Transverse colon (tissue), 4 donors: Measurements from ENCODE around the gene RNF17. TPM values are rescaled to one million over a fixed set of nuclear protein-coding genes. Genes with fewer than 3 reads are reported as not detected.

Experiments
- DNase-seq: peaks from one replicate; pipeline ENCODE4 v3.0.0-alpha.2; 2019
- H3K27ac ChIP-seq, 4 donors: fragments of 200-600 bp; sonication (generic); 2 replicates each; pipeline ENCODE4 v1.5.1; 2016 to 2018; ENCODE audit warnings: inconsistent platforms in 4 of 4
- H3K27me3 ChIP-seq: fragments of 200-600 bp; sonication (generic); 2 replicates; pipeline ENCODE4 v1.5.1; 2017; ENCODE audit warnings: inconsistent platforms
- H3K36me3 ChIP-seq, 4 donors: fragments of 200-600 bp; sonication (generic); 2 replicates each; pipeline ENCODE4 v1.5.1; 2017 to 2019; ENCODE audit warnings: inconsistent platforms in 4 of 4
- H3K4me1 ChIP-seq, 4 donors: fragments of 200-600 bp; sonication (generic); 2 replicates each; pipeline ENCODE4 v1.5.1; 2017 to 2020; ENCODE audit warnings: inconsistent platforms in 4 of 4
- H3K4me3 ChIP-seq, 4 donors: fragments of 200-600 bp; sonication (generic); 1 replicate in 1 of 4; 2 replicates in 3 of 4; pipeline versions ENCODE4 v1.5.1 to v1.6.1; 2017 to 2019; ENCODE audit warnings: inconsistent platforms in 4 of 4
- H3K9me3 ChIP-seq, 2 donors: fragments of 200-600 bp; sonication (generic); 2 replicates each; pipeline ENCODE4 v1.5.1; 2017 to 2019; ENCODE audit warnings: inconsistent platforms in 2 of 2
- EP300 ChIP-seq: sonication (generic); formaldehyde crosslinking; IDR thresholded peaks from one replicate; pipeline ENCODE4 v1.6.1; 2017; ENCODE audit warnings: antibody characterized with exemption, low read depth
- POLR2A ChIP-seq: fragments of 450-650 bp; IDR thresholded peaks from one replicate; pipeline ENCODE4 v1.6.1; 2016; ENCODE audit warnings: antibody characterized with exemption, mild to moderate bottlenecking, moderate library complexity
- POLR2AphosphoS5 ChIP-seq, 3 donors: sonication (generic); formaldehyde crosslinking; IDR thresholded peaks; one replicate each; pipeline ENCODE4 v1.6.1; 2016; ENCODE audit warnings: antibody characterized with exemption in 3 of 3
- WGBS, 2 donors: methylation state at CpG; one replicate each; pipeline ENCODE4 v1.1.5; 2018; ENCODE audit warnings: low coverage in 1 of 2; 5-methylcytosine and 5-hydroxymethylcytosine counted together
- in situ Hi-C, 4 donors: fragments of 200-750 bp; cut with MboI; loops; one replicate each; pipeline versions ENCODE4 v1.15.0 to v1.15.1; 2017; ENCODE audit warnings: low sequenced_read_pairs in 3 of 4, low pct_ligation_motif_present in 1 of 4, low pct_unique_long_range_greater_than_20kb in 1 of 4
- intact Hi-C: fragments of 100-400 bp; cut with DNase I; formaldehyde crosslinking; loops from one replicate; pipeline ENCODE4 v1.15.1; 2023; ENCODE audit warnings: low total_unique reads
- total RNA-seq, 4 donors: library from RNA; depleted of rRNA; stranded (reverse); fragments of >200 nt; gene quantifications; one replicate each; pipeline ENCODE4 v1.1.0, GENCODE V29; 2016
- TF ChIP-seq, protein P1 (sequence below), 5 experiments: fragments of 200-600 bp in 3 of 5; fragments of 450-650 bp in 2 of 5; sonication (generic) in 3 of 5; IDR thresholded peaks; 1 replicate in 2 of 5; 2 replicates in 3 of 5; pipeline ENCODE4 v1.5.1; 2016 to 2017; ENCODE audit warnings: antibody characterized with exemption in 5 of 5, inconsistent platforms in 3 of 5, mild to moderate bottlenecking in 2 of 5, moderate library complexity in 1 of 5

The RNF17 gene
- total RNA-seq, 4 donors from 2014 or later, result not detected

DNA sequence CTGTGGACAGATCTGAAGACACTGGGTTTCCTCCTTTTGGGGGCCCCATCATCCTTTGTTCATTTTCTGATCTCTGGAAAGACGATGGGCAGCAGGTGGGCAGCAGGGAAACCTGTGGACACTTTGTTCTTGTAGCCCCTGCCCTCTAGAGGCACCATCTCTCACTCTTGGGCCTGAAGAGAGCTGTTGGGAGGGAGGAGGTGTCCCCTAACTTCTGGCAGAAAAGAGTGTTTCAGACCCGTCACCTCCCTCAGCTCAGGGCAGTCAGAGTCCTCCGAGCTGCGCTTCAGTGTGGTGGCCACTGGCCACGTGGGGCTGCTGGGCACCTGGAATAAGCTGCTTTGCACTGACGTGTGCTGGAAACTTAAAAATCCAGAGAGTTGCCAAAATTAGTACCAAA lies 26.9 kb upstream of the RNF17 start:
- no peaks in the 10 kb centered on the region for H3K9me3 ChIP-seq
- 71 to 87% methylated on average over 1 to 6 of the region's 6 CpGs for WGBS, 2 donors
- intact Hi-C loops (no loop called here), in situ Hi-C loops (no loop called here)
- no peak overlapping the region for H3K27ac ChIP-seq
- H3K4me1 ChIP-seq, result no peaks in the 10 kb centered on the region
- TF ChIP-seq POLR2AphosphoS5 (IDR thresholded peaks at IDR 0.05) (no peak), POLR2A (no peak), EP300 (no peak)
- TF ChIP-seq, protein P1, sequence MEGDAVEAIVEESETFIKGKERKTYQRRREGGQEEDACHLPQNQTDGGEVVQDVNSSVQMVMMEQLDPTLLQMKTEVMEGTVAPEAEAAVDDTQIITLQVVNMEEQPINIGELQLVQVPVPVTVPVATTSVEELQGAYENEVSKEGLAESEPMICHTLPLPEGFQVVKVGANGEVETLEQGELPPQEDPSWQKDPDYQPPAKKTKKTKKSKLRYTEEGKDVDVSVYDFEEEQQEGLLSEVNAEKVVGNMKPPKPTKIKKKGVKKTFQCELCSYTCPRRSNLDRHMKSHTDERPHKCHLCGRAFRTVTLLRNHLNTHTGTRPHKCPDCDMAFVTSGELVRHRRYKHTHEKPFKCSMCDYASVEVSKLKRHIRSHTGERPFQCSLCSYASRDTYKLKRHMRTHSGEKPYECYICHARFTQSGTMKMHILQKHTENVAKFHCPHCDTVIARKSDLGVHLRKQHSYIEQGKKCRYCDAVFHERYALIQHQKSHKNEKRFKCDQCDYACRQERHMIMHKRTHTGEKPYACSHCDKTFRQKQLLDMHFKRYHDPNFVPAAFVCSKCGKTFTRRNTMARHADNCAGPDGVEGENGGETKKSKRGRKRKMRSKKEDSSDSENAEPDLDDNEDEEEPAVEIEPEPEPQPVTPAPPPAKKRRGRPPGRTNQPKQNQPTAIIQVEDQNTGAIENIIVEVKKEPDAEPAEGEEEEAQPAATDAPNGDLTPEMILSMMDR (IDR thresholded peaks at IDR 0.05), result no peak
- no peak for DNase-seq
- no peak overlapping the region for H3K4me3 ChIP-seq
- H3K36me3 ChIP-seq, result no peaks in the 10 kb centered on the region
- H3K27me3 ChIP-seq, result no peaks in the 10 kb centered on the region

DNA sequence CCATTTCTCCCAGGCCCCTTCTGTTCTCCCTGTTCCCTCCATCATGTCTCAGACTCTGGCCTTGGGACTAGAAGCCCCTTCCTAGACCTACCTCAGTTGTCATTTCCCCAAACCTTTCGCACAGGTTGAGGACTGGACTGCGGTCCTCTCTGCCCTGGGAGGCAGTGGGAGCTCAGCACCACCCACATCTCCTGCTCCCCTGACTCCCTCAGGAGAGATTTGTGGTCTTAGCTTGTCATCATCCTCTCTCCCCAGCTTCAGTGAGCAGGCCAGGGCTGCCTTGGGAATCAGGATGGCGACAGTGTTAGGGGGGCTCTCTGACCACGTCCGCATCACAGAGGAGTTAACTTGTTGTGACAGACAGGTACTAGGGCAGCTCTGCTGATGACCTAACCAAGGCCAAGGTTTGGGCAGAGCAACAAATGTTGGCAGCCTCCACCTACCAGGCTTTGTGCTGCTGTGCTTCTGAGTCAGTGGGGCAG lies 25.6 kb upstream of the RNF17 start:
- H3K4me3 ChIP-seq, result no peak overlapping the region
- no peak overlapping the region for H3K27ac ChIP-seq
- TF ChIP-seq EP300, result no peak
- TF ChIP-seq, protein P1 (IDR thresholded peaks at IDR 0.05), result no peak
- no peak for TF ChIP-seq POLR2A
- no peak for TF ChIP-seq POLR2AphosphoS5 (IDR thresholded peaks at IDR 0.05)
- no peaks in the 10 kb centered on the region for H3K4me1 ChIP-seq
- no peaks in the 10 kb centered on the region for H3K36me3 ChIP-seq
- intact Hi-C loops, result no loop called here
- WGBS, 2 donors, result 99% methylated on average over 5 of the region's 5 CpGs; no CpG with 5 or more reads in 1 of the 2 donors
- H3K9me3 ChIP-seq, result no peaks in the 10 kb centered on the region
- DNase-seq, result no peak
- H3K27me3 ChIP-seq, result no peaks in the 10 kb centered on the region
- in situ Hi-C loops, result no loop called here

DNA sequence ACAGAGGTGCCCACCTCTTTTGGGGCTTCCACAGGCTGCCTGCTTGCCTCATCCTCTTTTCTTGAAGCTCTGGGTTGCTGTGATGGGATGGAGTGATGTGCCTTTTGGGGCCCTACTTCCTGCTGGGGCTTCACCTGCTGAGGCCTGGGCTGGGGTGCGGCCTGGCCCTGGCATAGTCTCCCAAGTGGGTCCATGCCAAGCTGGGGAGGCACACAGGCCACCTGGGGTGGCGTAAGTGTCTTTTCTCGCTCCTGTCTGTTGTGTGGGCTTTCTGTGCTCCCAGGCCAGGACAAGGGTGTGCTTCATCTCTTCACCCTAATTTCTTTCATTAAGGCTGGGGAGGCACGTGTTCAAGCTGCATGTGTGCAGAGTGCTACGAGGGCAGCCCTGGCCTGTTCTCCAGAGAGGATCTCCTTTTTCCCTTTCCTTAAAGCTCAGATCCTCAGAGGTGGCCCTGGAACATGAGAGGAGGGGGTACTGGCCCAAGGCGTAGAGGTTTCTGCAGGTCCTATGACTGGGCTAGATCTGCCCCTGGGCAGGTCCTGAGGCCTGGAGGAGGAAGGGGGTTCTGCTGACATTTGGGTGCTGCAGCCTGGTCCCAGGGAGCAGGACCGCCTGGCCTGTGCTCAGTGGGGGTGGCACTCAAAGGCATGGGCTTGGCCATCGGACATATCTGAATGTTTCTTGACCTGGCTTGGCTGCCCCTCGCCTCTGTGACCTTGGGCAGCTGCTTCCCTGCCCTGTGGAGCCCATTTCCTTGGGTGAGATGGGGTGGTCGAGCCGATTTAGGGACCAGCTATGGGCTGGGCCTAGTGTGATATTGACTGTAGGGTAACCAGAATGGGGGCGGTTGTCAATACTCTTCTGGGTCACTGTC lies 23.7 kb upstream of the RNF17 start:
- intact Hi-C loops (no loop called here), in situ Hi-C loops (no loop called here)
- Histone ChIP-seq H3K4me3 (no peak overlapping the region), H3K27ac (no peak overlapping the region), H3K4me1 (no peaks in the 10 kb centered on the region), H3K27me3 (peaks cover 12% of the 10 kb centered on the region), H3K36me3 (no peaks in the 10 kb centered on the region), H3K9me3 (no peaks in the 10 kb centered on the region)
- TF ChIP-seq POLR2A (no peak), POLR2AphosphoS5 (IDR thresholded peaks at IDR 0.05) (no peak), EP300 (no peak)
- TF ChIP-seq, protein P1 (IDR thresholded peaks at IDR 0.05), result no peak
- no peak for DNase-seq
- WGBS, 2 donors, result 89% methylated on average over 11 of the region's 12 CpGs; no CpG with 5 or more reads in 1 of the 2 donors

DNA sequence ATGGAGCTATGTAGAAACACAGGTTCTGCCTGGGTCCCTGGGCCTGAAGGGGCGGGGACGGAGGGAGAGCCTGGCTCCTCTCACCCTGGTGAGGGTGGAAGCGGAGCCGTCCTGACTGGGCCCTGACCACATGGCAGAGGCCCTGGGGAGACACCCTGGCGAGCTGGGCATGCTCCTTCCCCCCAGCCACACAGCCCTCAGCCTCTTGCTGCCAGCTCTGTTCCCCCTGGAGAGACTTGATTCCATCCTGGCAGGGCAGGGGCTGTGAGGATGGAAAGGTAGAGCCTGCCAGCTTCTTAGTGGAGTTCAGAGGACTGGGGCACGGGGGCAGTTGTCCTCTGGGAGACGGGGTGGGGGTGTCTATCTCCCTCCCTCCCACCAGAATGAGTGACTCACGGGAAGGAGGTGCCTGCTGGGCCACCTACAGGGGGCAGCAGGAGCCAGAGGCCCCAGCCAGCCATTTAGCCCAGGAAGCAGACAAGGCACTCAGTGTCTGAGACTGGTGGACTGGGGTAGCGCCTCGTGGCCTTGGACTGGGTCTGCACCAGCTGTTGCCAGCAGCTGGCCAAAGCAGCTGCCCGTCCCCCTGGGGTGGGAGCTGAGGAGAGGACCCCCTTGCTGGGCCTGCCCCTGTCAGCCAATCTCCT lies 22.8 kb upstream of the RNF17 start:
- peaks cover 0 to under 1% (median 0%) of the 10 kb centered on the region in 4 donors for H3K4me1 ChIP-seq
- intact Hi-C loops (no loop called here), in situ Hi-C loops (no loop called here)
- H3K9me3 ChIP-seq, result no peaks in the 10 kb centered on the region
- no peak for TF ChIP-seq EP300
- TF ChIP-seq, protein P1 (IDR thresholded peaks at IDR 0.05), result peak in 1 of 5 experiments; percentile 8
- no peak for TF ChIP-seq POLR2A
- TF ChIP-seq POLR2AphosphoS5 (IDR thresholded peaks at IDR 0.05), result no peak
- no peak overlapping the region for H3K27ac ChIP-seq
- WGBS, 2 donors, result 63% methylated on average over 11 of the region's 11 CpGs; no CpG with 5 or more reads in 1 of the 2 donors
- H3K4me3 ChIP-seq, result no peak overlapping the region
- H3K27me3 ChIP-seq, result peaks cover 21% of the 10 kb centered on the region
- no peaks in the 10 kb centered on the region for H3K36me3 ChIP-seq
- no peak for DNase-seq
